ENCODE results near the gene RHCG. TPM values are rescaled to one million over a fixed set of nuclear protein-coding genes. Genes with fewer than 3 reads are reported as not detected.
A peak's percentile ranks its signal among the peaks of the same experiment; 100 is the strongest.

RHCG gene
- total RNA-seq, 1 experiment from 2014 or later, result 0.28 TPM

- H3K4me2 ChIP-seq (ENCODE audit: insufficient read depth, insufficient read length, low read length), result peak overlapping the region; percentile 22
- no CpG with 5 or more reads among the region's 2 CpGs for whole genome bisulfite sequencing (ENCODE audit: extremely low coverage, insufficient read length, low lambda C conversion rate)
- no peak overlapping the region for H4K5ac ChIP-seq (ENCODE audit: insufficient read length, low read depth, low read length)
- no peak overlapping the region for H2BK15ac ChIP-seq (ENCODE audit: low read depth, low read length)
- H3K9me3 Mint-ChIP-seq, result no peaks in the 10 kb centered on the region
- H3K4me1 Mint-ChIP-seq, result peaks cover 20 to 22% of the 10 kb centered on the region in 2 experiments
- no peak for DNase-seq
- no peaks in the 10 kb centered on the region for H3K23me2 ChIP-seq (ENCODE audit: insufficient read length, low read depth, low read length, poor library complexity, severe bottlenecking)
- no peaks in the 10 kb centered on the region for H3K36me3 Mint-ChIP-seq (ENCODE audit: insufficient read depth in 1 of 3, low read depth in 3 of 3)
- no peak overlapping the region for H2AK5ac ChIP-seq (ENCODE audit: insufficient read length, low read length)
- peaks cover 65% of the 10 kb centered on the region for H3K27me3 Mint-ChIP-seq (ENCODE audit: low read depth)
- H3K79me2 ChIP-seq (ENCODE audit: insufficient read depth, low read length), result no peaks in the 10 kb centered on the region
- H3K9me3 ChIP-seq (ENCODE audit: control insufficient read depth, low read depth, low read length), result no peaks in the 10 kb centered on the region
- TF ChIP-seq CTCF (conservative IDR thresholded peaks at IDR 0.05), result no peak
- H3K56ac ChIP-seq (ENCODE audit: insufficient read length, low read depth, low read length), result no peak overlapping the region
- H3K14ac ChIP-seq (ENCODE audit: insufficient read depth, low read length), result no peak overlapping the region
- no peak overlapping the region for H3T11ph ChIP-seq (ENCODE audit: low read length)
- H4K20me1 ChIP-seq (ENCODE audit: control insufficient read depth, insufficient read depth, insufficient read length), result no peaks in the 10 kb centered on the region
- H2AFZ ChIP-seq (ENCODE audit: low read length), result no peak overlapping the region
- H2BK12ac ChIP-seq (ENCODE audit: insufficient read length, low read depth, low read length), result no peak overlapping the region
- no peak overlapping the region for H3K4ac ChIP-seq (ENCODE audit: low read depth, low read length)
- no peak overlapping the region for H2BK20ac ChIP-seq (ENCODE audit: low read depth, low read length, poor library complexity, severe bottlenecking)
- H3K27me3 ChIP-seq (ENCODE audit: insufficient read depth, low read length), result peaks cover 2% of the 10 kb centered on the region; the same call in 1 of the 2 replicates
- no peak overlapping the region for H3K23ac ChIP-seq (ENCODE audit: insufficient read length, low read depth, low read length)
- H3K79me1 ChIP-seq (ENCODE audit: insufficient read depth, low read depth, low read length, poor library complexity, severe bottlenecking), result no peaks in the 10 kb centered on the region
- no peak overlapping the region for H3K9ac ChIP-seq (ENCODE audit: extremely low read depth, insufficient read length, low read length)
- no peak overlapping the region for H4K91ac ChIP-seq (ENCODE audit: insufficient read length, low read depth, low read length)
- no peak overlapping the region for H3K27ac ChIP-seq (ENCODE audit: insufficient read length, low read depth, low read length)
- H3K4me1 ChIP-seq (ENCODE audit: insufficient read depth, low read length), result peaks cover 5% of the 10 kb centered on the region; the same call in 1 of the 2 replicates
- H3K27ac Mint-ChIP-seq, result no peak overlapping the region
- H2BK5ac ChIP-seq (ENCODE audit: insufficient read length, low read length), result no peak overlapping the region
- no peak overlapping the region for H2BK120ac ChIP-seq (ENCODE audit: low read depth, low read length, poor library complexity, severe bottlenecking)
- H3K18ac ChIP-seq (ENCODE audit: insufficient read length, low read depth, low read length), result no peak overlapping the region
- no peak overlapping the region for H4K8ac ChIP-seq (replicated peaks; ENCODE audit: insufficient read length, low read depth, low read length)
- peak overlapping the region in 1 of 2 experiments; percentile 78; a peak in 3 of 5 replicates for H3K4me3 Mint-ChIP-seq
Observed at GRCh38 chr15:89429986-89430385, 66.4 kb downstream of the RHCG start.

Data from H9 (cell line).